Nephron progenitor cell (in vitro differentiated cells): ENCODE data around the gene TMEM178B.

Experiments
- DNase-seq: peaks from one replicate; pipeline ENCODE4 v3.0.0; 2021
- H3K27ac Mint-ChIP-seq: 2 replicates; pipeline ENCODE4 v1.8.0; 2021; ENCODE audit warnings: mild to moderate bottlenecking, moderate library complexity, mixed read lengths
- H3K27me3 Mint-ChIP-seq: 2 replicates; pipeline ENCODE4 v1.8.0; 2021; ENCODE audit warnings: mild to moderate bottlenecking, low read depth, mixed read lengths; ENCODE audit not compliant: poor library complexity
- H3K36me3 Mint-ChIP-seq: 2 replicates; pipeline ENCODE4 v1.8.0; 2021; ENCODE audit warnings: low read depth, mixed read lengths
- H3K4me1 Mint-ChIP-seq: 2 replicates; pipeline ENCODE4 v1.8.0; 2021; ENCODE audit warnings: mixed read lengths
- H3K4me3 Mint-ChIP-seq: 2 replicates; pipeline ENCODE4 v1.8.0; 2021; ENCODE audit warnings: mild to moderate bottlenecking, moderate library complexity, mixed read lengths
- H3K9me3 Mint-ChIP-seq: 2 replicates; pipeline ENCODE4 v1.8.0; 2021; ENCODE audit warnings: mild to moderate bottlenecking, moderate library complexity, mixed read lengths
- CTCF ChIP-seq: fragments of 200-600 bp; sonication (generic); IDR thresholded peaks from 2 replicates; pipeline ENCODE4 v1.5.0; 2021; ENCODE audit warnings: antibody characterized with exemption

TMEM178B gene

DNA sequence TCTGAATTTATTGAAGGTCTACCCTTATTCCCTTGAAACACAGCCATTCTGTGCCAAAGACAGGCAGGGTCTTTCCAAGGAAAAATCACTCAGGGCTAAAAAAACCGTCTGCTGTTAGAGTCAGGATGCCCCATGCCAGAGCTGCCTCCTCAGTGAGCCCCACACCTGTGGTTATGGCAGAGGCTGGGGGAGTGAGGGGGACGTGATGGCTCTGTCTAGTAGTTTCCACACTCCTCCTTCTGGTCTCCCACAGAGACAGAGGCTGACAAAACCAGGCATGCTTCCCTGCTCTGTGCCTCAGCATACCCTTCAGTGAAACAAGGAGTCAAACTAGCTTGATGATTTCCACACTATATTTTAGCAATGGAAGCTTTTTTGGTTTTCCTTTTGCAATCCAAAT, 365.3 kb downstream of the TMEM178B start:
- H3K27me3 Mint-ChIP-seq, result peaks cover 19% of the 10 kb centered on the region
- H3K9me3 Mint-ChIP-seq, result no peaks in the 10 kb centered on the region
- H3K4me3 Mint-ChIP-seq, result no peak overlapping the region
- TF ChIP-seq CTCF, result no peak
- H3K27ac Mint-ChIP-seq, result no peak overlapping the region
- DNase-seq, result no peak
- no peaks in the 10 kb centered on the region for H3K36me3 Mint-ChIP-seq
- H3K4me1 Mint-ChIP-seq, result no peaks in the 10 kb centered on the region

GRCh38 chr7:141439776-141440175, 365.9 kb downstream of the TMEM178B start:
- Mint-ChIP-seq H3K36me3 (no peaks in the 10 kb centered on the region), H3K4me3 (no peak overlapping the region), H3K27ac (no peak overlapping the region), H3K27me3 (peaks cover 16% of the 10 kb centered on the region), H3K4me1 (no peaks in the 10 kb centered on the region), H3K9me3 (no peaks in the 10 kb centered on the region)
- TF ChIP-seq CTCF, result no peak
- DNase-seq, result no peak

DNA sequence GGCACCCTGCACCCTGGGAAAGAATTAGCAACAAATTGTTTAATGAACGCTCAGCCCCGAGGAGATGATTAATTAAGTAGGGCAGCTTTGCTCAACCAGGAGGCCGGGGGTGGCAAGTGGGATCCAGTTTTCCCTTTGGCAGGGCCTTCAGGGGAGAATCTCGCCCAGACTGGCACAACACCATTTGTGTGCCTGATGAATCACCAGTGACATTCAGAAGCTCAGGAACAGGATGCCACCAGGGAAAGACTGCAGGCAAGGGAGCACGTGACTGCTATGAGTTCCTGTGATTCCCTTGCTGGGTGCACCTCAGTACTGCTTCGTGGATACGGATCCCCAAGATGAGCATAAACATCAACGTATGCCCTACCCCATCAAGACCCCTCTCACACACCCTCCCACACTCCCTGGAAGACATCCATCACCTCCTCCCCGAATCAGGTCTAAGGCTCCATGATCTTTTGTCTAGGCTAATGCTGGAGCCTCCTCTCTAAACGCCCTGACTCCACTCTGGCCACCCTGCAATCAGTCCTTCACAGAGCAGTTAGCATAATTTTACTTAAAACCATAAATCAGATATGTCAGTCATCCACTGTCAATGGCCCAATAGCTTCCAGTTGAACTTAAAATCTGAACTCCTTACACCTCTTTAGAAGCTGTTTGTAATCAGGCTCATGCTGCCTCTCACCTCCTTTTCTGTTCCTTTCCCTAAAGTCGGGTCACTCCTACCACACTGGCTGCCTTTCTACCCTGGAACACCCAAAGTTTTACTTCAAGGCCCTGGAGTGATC, 368.2 kb downstream of the TMEM178B start:
- no peaks in the 10 kb centered on the region for H3K4me1 Mint-ChIP-seq
- H3K27me3 Mint-ChIP-seq, result peaks cover 8% of the 10 kb centered on the region
- H3K4me3 Mint-ChIP-seq, result no peak overlapping the region
- no peak for TF ChIP-seq CTCF
- no peaks in the 10 kb centered on the region for H3K36me3 Mint-ChIP-seq
- no peaks in the 10 kb centered on the region for H3K9me3 Mint-ChIP-seq
- H3K27ac Mint-ChIP-seq, result peak overlapping the region; percentile 20
- DNase-seq, result no peak

- DNase-seq, result no peak
- Mint-ChIP-seq H3K9me3 (no peaks in the 10 kb centered on the region), H3K4me1 (no peaks in the 10 kb centered on the region), H3K4me3 (no peak overlapping the region), H3K36me3 (no peaks in the 10 kb centered on the region), H3K27me3 (peaks cover 11% of the 10 kb centered on the region), H3K27ac (no peak overlapping the region)
- no peak for TF ChIP-seq CTCF
Observed at GRCh38 chr7:141442781-141443180, 368.9 kb downstream of the TMEM178B start.

DNA sequence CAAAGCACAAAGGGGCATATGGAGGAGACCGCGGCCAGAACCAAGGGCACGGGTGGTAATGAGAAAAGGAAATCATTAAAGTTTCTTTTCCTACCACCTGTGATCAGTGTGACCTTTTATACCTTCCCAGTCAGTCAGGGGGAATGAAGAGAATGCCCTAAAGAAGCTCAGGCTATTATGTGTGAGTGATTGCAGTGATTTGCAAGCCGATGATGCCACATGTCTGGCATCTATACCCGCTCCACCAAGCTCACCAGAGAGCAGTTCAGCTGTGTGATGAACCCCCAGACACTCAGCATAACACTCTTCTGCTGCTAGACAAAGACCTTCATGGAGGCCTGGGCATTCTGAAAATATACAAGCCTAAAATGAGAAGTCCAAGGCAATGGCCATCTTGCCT, 371.1 kb downstream of the TMEM178B start:
- Mint-ChIP-seq H3K4me1 (no peaks in the 10 kb centered on the region), H3K27ac (no peak overlapping the region), H3K9me3 (no peaks in the 10 kb centered on the region), H3K27me3 (peaks cover 13% of the 10 kb centered on the region), H3K36me3 (no peaks in the 10 kb centered on the region), H3K4me3 (no peak overlapping the region)
- DNase-seq, result no peak
- no peak for TF ChIP-seq CTCF

DNA sequence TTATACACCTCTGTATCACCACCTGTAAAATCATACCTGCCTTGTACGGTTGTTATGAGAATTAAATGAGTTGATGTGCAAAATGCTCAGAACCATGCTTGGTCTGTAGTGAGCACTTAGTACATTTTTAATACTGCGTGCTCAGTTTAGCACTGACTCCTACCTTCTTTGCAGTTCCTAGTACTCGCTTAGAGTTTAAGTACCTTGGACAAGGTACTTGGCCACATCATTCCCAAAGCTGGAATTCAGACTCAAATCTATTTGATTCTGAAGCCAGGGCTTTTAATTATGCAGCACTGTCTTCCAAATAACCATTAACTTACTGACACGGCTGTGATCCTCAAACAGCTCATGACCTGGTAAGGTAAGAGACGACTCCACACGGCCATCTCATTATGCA, 377.4 kb downstream of the TMEM178B start:
- Mint-ChIP-seq H3K4me3 (no peak overlapping the region), H3K27ac (no peak overlapping the region)

More for the DNA sequence above, 377.4 kb downstream of the TMEM178B start:
- no peaks in the 10 kb centered on the region for H3K9me3 Mint-ChIP-seq
- no peak for TF ChIP-seq CTCF
- H3K4me1 Mint-ChIP-seq, result no peaks in the 10 kb centered on the region
- peaks cover 14% of the 10 kb centered on the region for H3K27me3 Mint-ChIP-seq
- no peaks in the 10 kb centered on the region for H3K36me3 Mint-ChIP-seq
- no peak for DNase-seq
